ENCODE results near the gene IL1RAPL1.

Gene IL1RAPL1

DNA sequence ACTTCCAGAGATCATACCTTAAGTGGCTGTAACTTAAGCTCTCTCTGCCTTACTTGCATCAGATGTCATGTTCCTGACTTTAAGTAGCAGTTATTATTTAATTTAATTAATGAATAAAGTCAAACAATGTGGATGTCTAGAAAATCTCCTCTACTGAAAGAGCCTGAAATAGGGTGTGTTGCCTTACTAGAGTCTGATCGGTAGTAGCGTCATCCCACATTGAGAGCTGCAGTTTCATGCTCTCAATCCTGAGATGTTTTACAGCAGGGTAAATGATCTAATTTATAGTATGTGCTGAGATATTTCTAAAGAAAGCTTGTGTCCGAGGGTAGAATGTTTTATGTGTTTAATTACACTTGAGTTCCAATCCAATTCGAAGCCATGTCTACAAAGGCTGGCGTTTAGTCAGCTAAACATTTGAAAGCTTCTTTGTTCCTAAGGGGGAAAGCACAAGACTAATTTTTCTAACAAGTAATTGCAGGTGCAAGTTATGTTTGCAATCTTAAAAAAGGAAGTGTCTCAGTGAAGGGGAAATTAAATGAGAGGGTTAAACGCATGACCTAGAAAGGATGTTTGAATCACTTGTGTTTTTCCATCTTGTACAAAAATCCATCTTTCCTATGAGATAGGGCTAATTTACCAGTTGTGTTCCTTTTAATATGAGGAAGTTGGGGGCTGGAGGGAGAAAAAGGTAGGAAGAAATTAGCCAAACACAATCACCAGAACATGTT, 1237.1 kb downstream of the IL1RAPL1 start:
- DNase-seq: no peak

DNA sequence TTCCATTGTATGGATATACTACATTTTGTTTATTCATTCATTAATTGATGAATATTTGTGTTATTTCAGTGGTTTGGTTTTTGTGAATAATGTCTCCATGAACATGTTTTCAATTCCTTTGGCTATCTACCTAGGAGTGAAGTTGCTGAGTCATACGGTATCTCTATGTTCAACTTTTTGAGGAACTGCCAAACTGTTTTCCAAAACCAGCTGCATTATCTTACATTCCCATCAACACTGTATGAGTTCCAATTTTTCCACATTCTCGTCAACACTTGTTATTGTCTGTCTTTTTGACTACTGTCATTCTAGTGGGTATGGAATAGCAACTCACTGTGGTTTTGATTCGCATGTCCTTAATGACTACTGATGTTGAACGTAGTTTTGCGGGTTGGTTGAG, 1239.5 kb downstream of the IL1RAPL1 start:
- DNase-seq: no peak

DNA sequence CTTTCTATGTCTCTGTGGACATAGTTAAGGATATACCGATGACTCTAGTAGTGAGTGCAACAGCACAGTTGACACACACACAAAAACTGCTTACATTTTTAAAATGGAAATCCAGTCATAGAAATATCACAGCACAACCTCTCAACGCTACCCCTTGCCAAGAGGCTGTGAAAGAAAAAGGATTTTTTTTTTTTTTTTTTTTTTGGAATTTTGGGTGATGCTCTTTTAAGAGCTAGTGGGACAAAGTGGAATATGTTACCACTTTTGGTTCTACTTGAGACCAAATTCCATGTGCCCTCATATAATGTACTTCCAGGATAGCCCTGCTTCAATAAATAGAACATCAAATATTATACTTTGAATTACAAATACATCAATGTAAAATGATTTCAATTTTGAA, 1247.1 kb downstream of the IL1RAPL1 start:
- no peak for DNase-seq

DNA sequence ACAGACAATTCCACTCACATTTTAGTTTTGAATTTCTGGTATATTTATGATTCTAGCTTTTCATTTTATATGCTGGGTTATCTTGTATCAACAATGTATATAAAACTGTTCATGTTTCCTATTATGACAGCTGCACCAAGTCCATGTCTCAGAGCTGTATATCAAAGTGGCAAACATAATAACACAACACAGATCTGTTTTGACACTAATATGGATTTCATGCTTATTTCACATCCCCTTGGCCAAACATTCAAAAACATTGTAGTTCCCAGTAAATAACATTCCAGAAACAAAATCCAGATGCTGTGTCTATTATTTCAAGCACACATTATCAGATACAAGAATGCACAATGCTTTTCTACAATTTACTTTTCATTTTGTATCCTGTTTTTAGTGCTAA, 1247.5 kb downstream of the IL1RAPL1 start:
- no peak for DNase-seq

DNA sequence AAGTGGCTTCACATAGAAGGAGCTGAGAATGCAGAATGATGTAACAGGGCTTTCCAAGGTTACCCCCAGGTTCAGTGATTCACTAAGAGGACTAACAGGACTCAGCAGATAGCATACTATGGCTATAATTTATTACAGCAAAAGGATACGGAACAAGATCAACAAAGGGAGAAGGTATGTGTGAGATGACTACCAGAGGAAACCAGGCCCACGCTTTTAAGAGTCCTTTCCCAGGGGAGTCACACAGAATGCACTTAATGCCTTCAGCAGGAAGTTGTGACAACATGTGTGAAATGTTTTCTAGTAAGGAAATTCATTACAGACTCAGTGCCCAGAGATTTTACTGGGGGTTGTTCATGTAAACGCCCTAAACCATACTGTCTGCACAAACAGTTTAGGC, 1254.5 kb downstream of the IL1RAPL1 start:
- DNase-seq: no peak

DNA sequence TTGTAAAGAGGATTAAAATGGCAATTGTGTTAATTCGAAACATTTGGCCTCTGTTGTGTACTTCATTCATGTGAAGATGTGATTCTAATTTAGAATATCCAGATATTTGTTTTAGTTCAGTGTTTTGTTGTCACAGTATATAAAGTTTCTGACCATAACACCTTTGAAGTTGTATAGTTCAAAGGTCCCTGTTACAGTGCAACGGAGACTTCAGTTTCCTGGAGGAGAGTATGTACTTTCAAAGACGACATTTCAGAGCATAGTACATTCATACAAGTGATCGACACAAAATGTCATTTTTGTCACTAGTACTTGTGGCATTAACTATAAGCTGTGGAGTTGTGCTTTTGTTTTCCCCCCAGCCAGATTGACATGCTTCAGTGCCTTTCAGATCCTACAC, 1255.3 kb downstream of the IL1RAPL1 start:
- no peak for DNase-seq

DNA sequence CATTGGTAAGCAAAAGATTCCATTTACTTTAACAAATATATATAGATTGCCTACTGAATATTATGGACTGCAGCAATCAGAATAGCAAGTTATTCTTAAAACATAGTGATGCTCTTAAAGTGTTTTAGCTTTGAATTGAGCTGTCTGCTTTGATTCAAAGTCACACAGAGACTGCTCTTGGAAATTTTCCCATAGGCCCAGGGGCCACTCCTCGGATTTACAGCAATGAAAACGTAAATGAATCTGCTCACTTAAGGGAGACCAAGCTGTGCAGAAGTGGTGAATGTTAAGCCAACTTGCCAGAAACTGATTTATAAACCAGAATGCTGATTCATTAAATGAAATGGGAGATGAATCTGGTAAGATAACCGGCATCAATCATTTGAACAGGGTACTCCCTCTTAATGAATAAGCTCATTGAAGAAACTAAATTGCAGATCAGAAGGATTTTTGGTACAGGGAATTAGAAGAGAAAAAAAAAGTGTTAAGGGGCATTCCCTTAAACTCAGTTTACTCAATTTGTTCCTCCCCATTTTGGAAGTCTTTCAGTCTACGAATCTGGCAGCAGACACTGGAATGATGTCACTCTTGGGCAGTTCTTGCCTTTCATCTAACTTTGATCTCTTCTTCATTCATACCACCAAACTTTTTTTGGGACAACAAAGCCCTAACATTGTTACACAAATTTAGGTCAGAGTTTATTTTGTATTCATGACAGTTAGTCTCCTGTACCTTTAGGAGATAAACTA, 1264.8 kb downstream of the IL1RAPL1 start:
- no peak for DNase-seq

DNA sequence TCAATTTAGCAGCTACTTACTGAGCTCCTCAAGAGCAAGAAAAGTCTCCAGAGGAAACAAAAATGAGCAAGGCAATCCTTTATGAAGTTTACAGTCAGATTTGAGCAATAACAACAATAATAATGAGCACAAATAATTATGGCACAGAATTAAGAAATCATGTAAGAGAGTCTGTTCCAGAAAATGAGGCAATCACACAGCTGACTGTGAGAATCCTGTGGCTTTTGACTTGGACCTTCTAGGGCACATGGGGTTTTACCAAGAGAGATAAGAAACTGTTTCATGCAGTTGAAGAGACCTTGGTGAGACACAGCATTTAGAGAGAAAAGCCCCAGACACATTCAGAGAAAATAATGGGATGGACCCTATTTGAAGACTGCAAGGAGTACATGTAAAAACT, 1265.5 kb downstream of the IL1RAPL1 start:
- DNase-seq: no peak

DNA sequence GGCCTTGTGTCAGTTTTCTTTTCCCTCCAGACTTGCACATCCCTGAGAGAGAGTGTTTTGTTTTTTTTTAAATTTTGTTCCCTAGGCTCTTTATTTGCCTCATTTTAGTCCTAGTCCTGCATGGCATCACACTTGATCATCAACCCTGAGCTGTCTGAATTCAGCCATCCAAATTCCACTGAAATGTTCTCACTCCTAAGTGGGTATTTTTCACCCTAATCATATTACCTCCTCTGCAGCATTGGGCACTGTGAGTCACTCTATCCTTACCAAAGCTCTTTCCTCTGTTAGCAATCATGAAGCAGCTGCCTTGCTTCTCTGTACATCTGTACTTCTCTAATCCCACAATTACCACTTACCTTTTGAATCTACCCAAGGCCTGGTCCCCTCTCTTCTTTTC, 1271.5 kb downstream of the IL1RAPL1 start:
- no peak for DNase-seq

DNA sequence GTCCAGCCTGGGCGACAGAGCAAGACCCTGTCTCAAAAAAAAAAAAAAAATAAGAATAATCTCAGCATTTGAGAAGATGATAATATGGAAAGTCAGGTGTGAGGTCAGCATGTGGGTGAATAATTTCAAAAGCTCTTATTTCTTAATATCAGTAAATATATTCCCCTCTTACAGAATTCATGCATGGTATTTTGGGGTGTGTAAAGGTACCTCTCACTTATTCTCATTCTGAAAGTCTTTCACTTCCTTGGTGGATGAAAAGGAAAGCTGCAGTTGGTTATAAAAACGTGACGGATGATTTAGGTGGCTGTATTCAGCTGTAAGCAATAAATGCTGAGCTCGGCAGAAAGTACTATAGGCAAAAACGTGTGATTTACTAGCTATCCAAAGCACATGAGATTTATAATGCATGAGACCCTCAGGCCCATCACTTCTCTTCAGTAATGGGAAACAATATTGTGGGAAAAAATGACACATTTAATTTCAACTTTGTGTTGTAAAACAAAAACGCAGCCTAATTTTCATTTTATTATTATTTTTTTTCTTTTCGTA, 1275.0 kb downstream of the IL1RAPL1 start:
- no peak for DNase-seq

DNA sequence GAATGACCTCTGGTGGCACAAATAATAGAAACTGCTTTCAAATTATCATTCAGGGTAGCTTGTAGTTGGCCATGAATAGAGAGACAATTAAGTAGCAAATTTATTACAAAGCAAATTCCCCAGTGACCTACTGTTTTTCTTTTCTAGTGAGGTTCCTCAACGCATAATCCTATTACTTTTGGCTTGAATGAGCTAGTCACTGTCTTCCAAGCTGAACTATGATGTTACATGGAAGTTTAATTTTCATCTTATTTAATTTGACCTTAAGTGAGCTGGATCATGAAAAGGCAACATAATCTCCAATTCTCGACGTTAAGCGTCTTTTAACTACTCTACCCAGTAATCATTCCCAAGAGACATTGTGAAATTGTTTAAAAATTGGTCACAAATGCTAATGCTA, 1280.7 kb downstream of the IL1RAPL1 start:
- DNase-seq: no peak

DNA sequence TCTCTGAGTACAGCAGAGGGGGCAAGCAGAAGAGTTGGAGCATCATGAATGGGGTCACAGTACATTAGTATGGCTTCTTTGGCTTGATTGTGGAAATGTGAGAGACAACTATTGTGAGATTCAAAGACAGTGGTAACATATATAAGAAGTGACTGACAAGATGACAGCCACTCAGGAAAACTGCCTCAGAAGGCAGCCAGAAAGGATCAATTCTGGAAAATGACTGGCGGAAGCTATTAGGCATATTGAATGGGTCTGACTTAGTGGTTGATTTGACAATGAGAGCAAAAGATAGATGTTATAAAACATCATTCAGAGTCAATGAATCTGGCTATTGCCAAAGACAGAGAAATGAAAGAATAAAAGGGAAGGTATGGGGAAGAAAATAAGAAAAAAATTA, 1282.6 kb downstream of the IL1RAPL1 start:
- DNase-seq: no peak

DNA sequence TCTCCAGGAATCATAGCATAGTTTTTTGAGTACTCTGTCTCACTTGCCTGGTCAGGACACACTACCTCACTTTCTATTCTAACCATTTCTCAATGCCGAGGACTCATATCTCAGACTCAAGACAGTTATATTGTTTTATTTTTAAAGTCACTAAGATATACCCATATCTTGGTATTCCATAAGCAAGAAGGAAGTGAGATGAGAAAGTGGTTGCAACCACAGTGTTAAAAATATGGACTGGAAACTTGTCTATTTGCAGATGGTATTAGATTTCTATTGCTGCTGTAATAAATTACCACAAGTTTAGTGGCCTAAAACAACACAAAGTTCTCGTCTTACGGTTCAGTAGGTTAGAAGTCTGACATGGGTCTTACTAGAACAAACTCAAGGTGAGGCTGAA, 1283.4 kb downstream of the IL1RAPL1 start:
- DNase-seq: no peak

DNA sequence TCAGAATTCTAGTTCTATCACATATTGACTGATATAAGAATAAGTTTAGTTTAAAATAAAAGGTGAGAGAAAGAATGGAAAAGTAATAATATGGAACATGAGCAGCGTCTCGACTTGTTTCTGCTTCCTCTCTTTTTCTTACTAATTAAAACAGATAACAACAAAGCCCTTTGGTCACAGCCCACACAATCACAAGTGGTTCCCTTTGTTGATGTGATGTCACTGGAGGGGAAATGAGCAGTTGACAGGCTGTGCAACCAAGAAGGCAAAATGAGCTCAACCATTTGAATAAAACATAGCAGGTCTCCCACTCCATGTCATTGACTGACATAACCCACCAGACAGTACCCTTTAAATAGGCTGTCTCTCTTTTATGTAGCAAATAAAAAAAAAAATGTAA, 1285.6 kb downstream of the IL1RAPL1 start:
- no peak for DNase-seq

DNA sequence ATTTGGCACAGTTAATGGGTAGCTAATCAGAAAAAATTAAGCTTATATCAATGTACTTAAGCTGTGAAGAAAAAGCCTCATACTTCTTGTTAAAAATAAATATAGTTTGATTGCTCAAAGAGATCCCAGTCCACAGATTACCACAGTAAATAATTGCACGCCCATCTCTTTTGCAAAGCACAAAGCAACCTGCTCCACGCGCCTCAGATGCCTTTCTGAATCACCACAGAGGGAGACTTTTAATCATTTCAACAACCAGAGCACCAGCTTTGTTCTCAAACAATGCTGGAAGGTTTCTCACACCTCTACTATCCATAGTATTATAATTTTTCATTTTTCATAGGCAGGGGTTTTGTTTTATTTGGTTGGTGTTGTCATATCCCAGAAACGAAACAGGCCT, 1289.5 kb downstream of the IL1RAPL1 start:
- no peak for DNase-seq

DNA sequence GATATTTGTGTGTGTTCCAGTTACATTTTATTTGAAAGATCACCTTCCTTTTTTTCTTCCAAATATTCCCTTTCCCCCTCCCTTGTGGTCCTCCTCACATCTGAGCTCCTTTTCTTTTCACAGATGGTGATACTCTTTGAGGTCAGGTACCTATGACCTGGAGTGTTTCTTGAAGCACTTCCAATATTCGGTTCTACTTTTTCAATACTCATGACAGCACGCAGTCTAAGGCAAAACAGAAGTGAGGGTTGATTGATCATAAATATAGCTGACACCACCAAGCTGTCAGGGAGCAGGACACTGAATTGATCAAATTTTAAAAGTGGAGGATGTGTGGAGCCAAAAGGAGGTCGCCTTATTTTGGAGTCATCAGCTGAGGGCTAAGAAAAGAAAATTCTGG, 1293.7 kb downstream of the IL1RAPL1 start:
- DNase-seq: no peak

DNA sequence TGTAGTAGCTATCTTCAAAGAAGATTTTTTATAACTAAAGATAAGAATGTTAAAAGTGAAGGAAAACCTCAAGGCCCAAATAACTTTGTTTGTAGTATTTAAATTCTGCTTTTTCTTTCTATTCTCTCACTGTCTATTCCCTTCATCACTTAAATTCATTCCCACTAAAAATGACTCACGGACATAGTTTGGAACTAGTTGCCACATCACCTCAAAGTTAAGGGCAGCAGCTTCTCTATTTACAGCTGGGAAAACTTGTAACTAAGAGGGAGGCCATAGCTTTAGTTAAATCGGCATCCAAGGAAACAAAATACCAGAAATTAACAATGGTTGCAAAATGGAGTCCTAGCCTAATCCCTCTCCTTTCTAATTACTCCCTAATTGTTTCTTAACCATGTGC, 1302.8 kb downstream of the IL1RAPL1 start:
- DNase-seq: no peak

DNA sequence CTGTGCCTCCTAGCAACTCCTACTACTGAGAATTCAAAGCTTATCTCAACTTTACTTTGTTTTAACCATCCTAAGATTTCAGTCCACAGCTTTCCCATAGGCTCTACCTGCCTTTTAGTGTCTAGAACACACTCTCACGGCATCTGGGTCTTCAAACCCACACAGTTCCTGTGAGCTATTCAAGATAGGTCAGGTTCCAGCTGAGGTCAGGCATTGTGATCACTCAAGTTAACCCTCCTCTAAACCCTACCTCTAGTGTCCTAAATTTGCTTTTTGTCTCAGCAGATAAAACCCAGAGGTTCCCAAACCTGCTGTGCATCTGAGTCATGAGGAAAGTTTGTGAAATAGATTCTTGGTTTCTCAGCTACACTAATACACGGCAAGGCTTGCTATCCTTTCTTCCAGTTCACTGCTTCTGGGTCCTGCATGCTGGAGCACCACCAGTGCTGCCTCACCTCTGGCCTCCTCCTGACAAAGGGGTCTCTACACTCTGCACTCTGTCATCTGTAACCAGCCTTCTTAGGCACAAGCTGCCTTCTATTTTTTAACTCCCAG, 1303.5 kb downstream of the IL1RAPL1 start:
- no peak for DNase-seq

DNA sequence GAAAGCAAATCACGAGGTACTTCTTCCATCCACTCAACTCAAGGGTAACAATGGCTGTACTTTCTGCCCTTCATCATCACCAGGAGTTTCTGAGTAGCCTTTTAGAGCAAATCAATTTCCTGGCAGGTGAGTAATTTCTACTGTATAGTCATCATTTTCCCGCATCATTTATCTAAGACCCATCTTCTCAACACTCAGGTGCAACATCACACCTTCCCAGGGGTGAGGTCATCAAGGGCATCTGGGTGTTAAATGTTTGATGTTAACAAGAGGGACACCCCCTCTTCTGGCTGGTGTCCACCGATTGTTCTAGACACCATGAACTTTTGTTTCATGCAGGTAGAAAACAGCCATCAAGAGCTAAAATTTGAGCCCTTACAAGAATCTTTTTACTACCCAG, 1314.8 kb downstream of the IL1RAPL1 start:
- DNase-seq: no peak

DNA sequence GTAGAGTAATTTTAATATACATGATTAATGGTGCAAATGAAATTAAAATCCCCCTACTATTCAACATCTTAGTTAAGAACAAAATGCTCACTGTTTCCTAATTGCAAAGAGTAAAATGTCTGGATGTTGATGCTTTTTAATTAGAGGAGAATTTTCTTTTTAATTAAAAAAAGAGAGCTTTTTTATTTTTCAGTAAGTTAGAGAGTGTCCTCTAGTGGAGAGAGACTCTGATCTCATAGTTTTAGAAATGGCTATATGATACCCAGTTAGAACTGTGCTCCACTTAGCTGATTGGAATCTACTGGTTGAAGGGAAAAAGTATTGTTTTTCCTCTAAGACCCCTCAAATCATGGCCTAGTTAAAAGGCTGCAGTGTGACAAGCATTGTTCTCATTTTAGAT, 1316.1 kb downstream of the IL1RAPL1 start:
- no peak for DNase-seq

DNA sequence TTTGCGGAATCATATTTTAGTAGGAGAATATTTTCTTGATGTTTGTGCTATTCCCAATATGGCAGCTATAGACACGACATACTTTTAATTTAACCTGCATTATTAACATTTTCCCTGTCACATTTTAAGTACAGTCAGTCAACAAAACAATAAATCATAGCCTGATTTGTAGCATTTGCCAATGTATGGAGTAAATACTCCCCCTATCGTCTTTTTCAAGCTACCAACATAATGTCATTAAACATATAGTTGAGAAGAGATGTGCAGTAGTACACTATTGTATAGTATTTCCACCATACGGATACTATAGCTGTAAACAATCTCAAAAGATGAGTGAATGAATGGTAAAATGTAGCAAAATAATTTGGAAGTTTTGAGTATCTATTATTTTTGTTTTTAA, 1324.4 kb downstream of the IL1RAPL1 start:
- no peak for DNase-seq

DNA sequence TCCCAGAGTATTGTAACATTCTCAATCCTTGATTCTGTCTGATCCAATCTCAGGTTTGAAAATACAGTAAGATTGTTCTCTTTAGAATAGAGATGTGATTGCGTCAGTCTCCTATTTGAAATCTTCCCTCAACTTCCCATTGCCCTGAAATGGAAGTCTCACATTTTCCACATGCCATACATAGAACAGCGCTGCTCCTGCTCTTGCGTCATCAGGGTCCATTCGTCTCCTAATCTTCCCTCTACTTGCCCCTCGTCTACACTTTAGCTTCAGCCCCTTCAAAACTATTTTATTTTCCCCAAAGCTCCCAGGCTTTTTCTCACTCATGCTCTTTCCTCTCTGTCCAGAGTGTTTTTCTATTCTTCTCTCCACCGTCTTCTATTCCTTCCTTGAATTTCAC, 1326.4 kb downstream of the IL1RAPL1 start:
- DNase-seq: no peak

DNA sequence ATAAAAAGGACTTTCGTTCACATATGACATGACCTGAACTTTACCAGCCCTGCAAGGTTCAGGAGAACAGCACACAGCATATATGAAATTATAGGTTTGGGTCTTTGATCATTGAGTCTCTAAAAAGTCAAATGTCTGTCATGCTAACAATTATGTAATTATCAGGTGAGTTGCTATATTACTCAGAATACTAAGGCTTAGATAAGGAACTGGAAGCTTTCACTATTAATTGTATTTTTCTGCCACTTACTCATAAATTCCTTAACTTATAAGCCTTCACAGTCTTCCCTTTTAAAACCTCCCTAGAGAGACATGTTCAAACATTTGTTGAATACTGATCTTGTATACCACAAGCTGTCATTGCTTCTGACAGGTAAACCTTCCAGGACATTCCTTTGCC, 1335.4 kb downstream of the IL1RAPL1 start:
- no peak for DNase-seq

DNA sequence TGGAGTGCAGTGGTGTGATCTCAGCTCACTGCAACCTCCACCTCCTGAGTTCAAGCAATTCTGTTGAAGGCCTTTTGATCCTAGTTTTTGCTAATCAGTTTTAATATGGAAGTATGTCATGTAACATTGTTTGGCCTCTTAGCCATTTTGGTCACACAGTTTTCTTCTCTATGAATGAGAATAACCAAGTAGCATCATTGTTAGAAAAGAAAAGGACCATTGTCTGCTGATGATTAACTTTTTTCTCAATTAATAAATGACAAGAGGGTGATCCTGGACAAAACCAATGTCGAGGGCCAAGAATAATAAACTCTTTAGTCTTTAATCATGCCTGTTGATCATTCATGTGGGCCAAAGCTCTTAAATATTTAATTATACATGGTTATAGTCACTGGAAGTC, 1338.8 kb downstream of the IL1RAPL1 start:
- no peak for DNase-seq
